Liver (tissue), 3 donors: ENCODE results near the gene HORMAD2.
A peak's percentile ranks its signal among the peaks of the same experiment; 100 is the strongest.

Source experiments
- CTCF ChIP-seq: fragments of 150-350 bp; IDR thresholded peaks from 2 replicates; pipeline ENCODE4 v1.5.1; 2017; ENCODE audit warnings: improper control_type of control experiment, low read depth, low read length; ENCODE audit not compliant: missing input control
- GABPA ChIP-seq, 2 donors: IDR thresholded peaks in 1 of 2; conservative IDR thresholded peaks in 1 of 2; 2 replicates each; pipeline ENCODE4 v1.6.1; 2016; ENCODE audit warnings: antibody characterized with exemption in 2 of 2, mild to moderate bottlenecking in 1 of 2, moderate library complexity in 1 of 2
- JUND ChIP-seq, 2 donors: IDR thresholded peaks; 2 replicates each; pipeline ENCODE4 v1.6.1; 2016; ENCODE audit warnings: antibody characterized with exemption in 2 of 2
- RAD21 ChIP-seq, 2 donors: IDR thresholded peaks; 2 replicates each; pipeline ENCODE4 v1.6.1; 2016; ENCODE audit warnings: antibody characterized with exemption in 2 of 2, mild to moderate bottlenecking in 2 of 2
- SP1 ChIP-seq: IDR thresholded peaks from 2 replicates; pipeline ENCODE4 v1.6.1; 2018; ENCODE audit warnings: antibody characterized with exemption, mild to moderate bottlenecking
- YY1 ChIP-seq: IDR thresholded peaks from 2 replicates; pipeline ENCODE4 v1.6.1; 2016; ENCODE audit warnings: antibody characterized with exemption, mild to moderate bottlenecking
- TF ChIP-seq, protein P1 (sequence below): IDR thresholded peaks from 2 replicates; pipeline ENCODE4 v1.6.1; 2016; ENCODE audit warnings: antibody characterized with exemption, mild to moderate bottlenecking
- donor health status: healthy.
- donor health status: healthy.

GRCh38 chr22:30048681-30049080, 31.6 kb upstream of the HORMAD2 start:
- TF ChIP-seq RAD21 (IDR thresholded peaks at IDR 0.05) (no peak), CTCF (no peak), YY1 (no peak), JUND (IDR thresholded peaks at IDR 0.05) (peak in 1 of 2 donors; percentile 19), GABPA (IDR thresholded peaks at IDR 0.05 in 1 of 2, conservative IDR thresholded peaks at IDR 0.05 in 1 of 2) (no peak), SP1 (no peak)
- TF ChIP-seq, protein P1, sequence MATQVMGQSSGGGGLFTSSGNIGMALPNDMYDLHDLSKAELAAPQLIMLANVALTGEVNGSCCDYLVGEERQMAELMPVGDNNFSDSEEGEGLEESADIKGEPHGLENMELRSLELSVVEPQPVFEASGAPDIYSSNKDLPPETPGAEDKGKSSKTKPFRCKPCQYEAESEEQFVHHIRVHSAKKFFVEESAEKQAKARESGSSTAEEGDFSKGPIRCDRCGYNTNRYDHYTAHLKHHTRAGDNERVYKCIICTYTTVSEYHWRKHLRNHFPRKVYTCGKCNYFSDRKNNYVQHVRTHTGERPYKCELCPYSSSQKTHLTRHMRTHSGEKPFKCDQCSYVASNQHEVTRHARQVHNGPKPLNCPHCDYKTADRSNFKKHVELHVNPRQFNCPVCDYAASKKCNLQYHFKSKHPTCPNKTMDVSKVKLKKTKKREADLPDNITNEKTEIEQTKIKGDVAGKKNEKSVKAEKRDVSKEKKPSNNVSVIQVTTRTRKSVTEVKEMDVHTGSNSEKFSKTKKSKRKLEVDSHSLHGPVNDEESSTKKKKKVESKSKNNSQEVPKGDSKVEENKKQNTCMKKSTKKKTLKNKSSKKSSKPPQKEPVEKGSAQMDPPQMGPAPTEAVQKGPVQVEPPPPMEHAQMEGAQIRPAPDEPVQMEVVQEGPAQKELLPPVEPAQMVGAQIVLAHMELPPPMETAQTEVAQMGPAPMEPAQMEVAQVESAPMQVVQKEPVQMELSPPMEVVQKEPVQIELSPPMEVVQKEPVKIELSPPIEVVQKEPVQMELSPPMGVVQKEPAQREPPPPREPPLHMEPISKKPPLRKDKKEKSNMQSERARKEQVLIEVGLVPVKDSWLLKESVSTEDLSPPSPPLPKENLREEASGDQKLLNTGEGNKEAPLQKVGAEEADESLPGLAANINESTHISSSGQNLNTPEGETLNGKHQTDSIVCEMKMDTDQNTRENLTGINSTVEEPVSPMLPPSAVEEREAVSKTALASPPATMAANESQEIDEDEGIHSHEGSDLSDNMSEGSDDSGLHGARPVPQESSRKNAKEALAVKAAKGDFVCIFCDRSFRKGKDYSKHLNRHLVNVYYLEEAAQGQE, result no peak
